GM18520 (cell line): ENCODE measurements around the gene ADAMTS12.

Source experiments
- ATAC-seq: cut with Tn5 transposase; IDR thresholded peaks from one replicate; pipeline ENCODE4 v1.9.1; 2021; ENCODE audit not compliant: unreplicated experiment

Gene ADAMTS12

DNA sequence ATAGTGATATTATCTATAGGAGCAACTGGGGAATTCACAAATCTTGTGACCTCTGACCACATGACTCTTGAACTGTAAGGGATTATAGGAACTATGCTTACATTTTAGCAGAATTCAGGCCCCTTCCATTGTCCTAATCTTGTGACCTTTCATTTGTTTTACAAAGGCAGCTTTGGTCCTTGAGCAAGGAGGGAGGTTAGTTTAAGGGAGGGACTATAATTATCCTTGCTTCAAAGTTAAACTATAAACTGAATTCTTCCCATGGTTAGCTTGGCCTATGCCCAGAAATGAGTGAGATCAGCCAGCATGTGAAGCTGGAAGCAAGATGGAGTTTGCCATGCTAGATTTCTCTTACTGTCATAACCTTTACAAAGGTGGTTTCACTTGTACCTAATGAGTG, 399.8 kb downstream of the ADAMTS12 start:
- ATAC-seq: no peak

DNA sequence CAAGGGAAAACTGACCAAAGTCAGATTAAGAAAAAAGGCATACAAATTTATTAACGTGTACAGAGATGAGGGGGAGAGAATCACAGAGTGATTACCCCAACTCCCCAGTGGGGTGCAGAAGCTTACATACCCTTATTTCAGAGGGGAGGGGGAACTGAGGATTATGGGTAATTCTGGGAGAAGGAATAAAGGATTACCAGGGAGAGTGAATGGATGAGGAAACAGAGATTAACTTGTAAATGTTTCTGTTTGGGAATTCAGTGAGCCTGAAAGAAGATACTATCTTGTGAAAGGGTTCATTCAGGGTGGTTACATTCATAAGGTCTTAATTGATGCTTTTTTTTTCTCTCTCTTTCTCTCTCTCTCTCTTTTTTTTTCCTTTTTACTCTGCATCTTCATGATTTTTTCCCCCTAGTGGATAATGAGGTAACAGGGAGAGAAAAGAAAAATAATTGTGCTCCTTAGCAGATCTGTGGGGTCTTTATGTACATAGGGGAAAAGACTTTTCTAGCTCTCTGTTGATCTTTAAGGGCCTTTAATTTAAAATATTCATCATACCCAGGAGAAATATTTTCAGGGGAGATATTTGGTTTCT, 401.6 kb downstream of the ADAMTS12 start:
- no peak for ATAC-seq

DNA sequence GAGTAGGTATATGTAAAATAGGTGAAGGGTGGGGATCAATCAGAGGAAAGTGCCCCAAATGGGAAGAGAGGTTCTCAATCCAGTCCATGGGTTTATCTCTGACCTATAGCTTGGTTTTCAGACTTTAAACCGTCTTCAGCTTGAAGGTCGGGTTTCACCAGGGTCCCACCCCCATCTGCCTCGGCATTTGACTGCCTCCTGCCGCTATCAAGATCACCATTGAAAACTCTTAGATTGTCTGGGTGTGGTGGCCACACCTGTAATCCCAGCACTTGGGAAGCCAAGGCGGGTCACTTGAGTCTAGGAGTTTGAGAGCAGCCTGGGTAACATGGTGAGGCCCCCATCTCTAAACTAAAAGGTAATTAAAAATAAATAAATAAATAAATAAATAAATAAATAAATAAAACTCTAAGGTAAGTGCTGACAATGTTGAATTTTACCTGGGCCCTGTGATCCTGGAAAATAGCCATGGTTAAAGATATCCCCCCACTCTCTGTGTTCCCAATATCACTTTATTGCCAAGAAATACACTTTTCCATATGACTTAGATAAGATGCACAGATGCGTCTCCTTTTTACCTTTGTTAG, 402.2 kb downstream of the ADAMTS12 start:
- no peak for ATAC-seq

DNA sequence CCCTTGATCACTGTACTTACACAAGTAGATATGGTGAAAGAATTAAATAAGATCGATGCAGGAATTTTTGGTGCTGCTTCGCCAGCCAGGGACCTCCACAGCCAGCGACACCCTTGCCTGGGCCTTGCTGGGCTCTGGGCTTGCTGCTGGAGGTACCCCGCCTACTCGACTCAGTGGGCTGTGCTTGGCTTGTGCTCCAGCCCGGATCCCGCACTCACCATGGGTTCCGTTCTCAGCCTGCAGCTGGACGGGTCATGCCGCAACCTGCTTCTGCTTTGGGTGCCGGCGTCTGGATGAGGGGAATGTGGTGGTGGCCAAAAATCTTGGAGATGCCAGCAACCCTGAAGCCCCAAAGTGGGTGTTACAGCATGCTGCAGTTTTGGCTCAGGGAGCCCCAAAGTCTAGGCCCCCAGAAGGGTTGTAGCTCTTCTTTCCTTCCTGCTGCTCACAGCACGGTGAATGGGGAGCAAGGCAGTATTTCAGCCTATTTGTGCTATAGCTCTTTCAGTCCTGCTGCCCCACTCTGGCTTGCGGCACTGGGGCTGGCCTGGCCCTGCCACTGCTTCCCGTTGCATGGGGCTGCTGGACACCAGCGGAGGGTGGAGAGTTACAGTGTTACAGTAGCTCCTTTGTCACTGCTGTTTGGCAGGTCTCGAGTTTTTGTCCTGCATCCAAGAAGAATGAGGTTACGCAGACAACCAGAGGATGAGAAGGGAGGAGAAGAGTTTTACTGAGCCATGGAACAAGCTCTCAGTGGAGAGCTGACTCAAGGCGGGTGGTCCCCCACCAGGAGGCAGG, 403.0 kb downstream of the ADAMTS12 start:
- ATAC-seq: no peak

DNA sequence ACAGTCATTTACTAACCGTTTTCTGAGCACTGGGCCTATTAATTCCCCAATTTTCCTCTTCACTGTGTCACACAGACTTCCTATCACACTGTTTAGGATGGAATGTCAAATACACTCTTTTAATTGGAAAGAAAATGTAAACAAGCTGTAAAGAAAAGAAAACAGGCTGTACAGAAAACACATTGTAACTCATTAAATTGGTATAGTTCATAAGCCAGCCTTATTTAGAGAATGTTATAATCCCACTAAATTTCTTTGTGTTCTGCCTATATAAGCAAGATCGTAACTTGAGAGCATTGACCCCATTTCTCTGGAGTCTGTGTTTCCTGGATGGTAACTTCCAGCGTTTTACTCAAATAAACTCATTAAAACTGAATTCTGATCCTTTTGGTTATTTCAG, 404.6 kb downstream of the ADAMTS12 start:
- ATAC-seq: no peak

DNA sequence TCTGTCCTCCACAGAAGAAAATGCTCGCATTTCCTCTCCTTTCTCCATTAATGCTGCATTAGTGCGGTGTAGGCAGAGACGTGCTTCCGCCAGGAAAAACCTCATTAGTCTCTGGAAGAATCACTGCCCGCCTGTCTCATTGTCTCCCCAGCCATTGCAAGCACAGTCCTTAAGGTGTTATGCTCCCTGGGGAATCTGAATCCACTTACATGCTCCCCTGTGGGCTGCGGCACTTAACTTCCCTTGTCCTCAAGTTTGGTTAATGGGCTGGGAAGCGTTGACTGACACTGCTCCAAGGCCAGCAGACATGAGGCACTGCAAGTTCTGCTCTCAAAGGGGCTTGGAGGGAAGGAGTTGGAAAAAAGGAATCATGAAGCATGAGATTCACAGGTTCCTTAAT, 409.5 kb downstream of the ADAMTS12 start:
- ATAC-seq: no peak

DNA sequence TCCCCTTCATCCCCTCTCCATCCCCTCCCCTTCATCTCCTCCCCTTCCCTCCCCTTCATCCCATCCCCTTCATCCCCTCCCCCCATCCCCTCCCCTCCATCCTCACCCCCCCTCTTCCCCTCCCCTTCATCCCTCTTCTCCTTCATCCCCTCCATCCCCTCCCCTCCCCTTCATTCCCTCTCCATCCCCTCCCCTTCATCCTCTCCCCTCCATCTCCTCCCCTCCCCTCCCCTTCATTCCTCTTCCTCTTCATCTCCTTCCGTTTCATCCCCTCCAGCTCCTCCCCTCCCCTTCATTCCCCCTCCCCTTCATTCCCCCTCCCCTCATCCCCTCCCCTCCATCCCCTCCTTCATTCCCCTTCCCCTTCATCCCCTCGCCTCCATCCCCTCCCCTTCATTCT, 410.9 kb downstream of the ADAMTS12 start:
- no peak for ATAC-seq

DNA sequence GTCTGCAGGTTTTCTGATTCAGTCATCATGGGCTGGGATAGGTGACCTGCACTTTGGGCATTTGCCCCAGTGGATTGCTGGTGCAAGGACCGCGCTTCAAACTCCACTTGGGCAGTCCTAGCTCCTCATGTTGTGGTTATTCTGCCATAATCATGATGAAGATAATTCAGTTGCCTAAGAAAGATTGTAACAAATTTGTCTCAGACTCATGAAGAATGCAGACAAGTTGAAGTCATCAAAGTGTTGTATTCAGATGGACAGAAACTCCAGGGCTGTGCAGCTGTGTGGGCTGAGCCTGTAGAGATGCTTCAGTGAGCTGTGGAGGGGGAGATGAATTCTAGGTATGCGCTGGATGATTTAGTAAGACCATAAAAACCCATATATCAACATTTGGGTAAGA, 412.5 kb downstream of the ADAMTS12 start:
- no peak for ATAC-seq

DNA sequence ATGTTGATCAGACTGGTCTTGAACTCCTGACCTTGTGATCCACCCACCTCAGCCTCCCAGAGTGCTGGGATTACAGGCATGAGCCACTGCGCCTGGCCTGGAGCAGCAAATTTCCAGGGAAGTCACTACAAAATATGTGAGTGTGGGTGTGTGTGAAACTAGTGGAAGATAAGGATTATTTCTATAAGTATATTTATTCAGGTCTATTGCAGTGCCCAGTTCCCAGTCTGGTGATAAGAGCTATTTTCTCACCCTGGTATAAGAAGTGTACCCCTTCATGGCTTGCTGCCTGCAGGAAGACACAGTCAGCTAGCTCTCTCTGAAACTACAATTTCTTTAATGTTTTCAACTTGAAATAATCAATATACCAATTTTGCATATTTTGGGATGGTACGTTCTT, 414.0 kb downstream of the ADAMTS12 start:
- ATAC-seq: no peak

DNA sequence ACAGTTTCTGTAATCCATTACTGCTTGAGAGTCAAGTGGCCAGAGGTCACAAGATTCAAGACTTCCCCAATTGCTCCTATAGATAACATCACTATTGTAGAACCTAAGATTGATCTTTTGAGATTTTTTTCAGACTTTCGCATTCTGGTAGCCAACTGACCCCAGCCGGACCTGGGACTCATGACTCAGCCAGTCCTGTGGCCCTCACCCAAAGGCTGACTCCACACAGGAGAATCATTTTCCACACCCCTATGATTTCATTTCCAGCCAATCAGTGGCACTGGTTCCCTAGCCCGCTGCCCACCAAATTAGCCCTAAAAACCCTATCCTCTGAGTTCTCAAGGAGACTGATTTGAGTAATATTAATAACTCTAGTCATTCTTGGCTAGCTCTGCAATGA, 414.8 kb downstream of the ADAMTS12 start:
- no peak for ATAC-seq

DNA sequence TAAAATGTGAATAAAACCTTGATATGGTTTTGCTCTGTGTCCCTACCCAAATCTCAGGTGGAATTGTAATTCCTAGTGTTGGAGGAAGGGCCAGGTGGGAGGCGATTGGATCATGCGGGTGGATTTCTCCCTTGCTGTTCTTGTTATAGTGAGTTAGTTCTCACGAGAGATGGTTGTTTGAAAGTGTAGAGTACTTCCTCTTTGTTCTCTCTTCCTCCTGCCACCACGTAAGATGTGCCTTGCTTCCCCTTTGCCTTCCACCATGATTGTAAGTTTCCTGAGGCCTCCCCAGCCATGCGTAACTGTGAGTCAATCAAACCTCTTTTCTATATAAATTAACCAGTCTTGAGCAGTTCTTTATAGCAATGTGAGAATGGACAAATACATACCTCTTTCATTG, 416.1 kb downstream of the ADAMTS12 start:
- ATAC-seq: no peak

DNA sequence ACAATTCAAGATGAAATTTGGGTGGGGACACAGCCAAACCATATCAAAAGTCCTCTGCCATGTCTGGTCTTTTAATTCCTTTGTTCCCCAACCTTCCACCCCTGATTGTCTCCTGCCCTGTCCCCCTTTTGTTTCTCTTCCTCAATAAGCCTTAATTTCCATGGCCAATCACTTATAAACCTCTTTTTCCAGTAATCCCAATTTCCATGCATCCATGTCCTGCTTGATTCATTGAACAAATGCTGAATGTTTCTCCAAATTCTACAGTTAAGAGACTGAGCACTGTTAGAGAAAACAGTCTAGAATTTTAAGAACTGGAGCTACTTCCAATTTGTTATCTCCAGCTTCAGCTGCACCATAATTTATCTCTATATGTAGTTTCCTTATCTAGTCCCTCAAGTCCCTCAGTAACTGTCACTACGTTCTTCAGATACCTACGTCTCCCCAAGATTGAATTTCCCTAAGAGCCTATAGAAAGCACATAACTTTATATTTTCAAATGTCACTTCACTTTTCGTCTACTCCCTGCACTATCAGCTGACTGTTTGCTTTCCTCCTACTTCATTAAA, 416.8 kb downstream of the ADAMTS12 start:
- no peak for ATAC-seq

DNA sequence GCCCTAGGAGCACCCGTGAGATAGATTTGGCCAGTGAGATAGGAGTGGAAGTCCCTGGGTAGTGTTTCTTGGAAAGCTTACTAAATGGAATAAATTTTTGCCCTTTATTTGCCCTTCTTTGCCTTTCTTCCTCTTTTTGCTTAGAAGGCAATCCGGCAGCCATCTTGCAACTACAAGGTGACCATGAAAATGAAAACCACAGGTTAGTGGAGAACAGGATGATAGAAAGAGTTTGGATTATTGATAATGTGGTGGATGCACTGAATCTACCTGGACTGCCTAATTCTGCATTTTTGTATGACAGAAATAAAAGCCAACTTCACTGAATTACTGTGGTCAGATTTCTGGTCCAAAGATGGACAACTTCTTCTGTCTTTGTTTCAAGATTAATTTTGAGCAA, 417.8 kb downstream of the ADAMTS12 start:
- ATAC-seq: no peak
